M059J (cell line): ENCODE results near the gene TPST1. TPM values are rescaled to one million over a fixed set of nuclear protein-coding genes. Genes with fewer than 3 reads are reported as not detected.
"Not testable (repeated sequence)": the region's sequence is repeated elsewhere in the genome, so short reads cannot be mapped to it uniquely, and the experiment has no call there.

Experiments
- DNase-seq: peaks from one replicate; pipeline ENCODE4 v3.0.0-alpha.2; 2012; ENCODE audit warnings: low read depth
- total RNA-seq: library from RNA; depleted of rRNA; stranded (reverse); fragments of >200 nt; shearing (Covaris generic); gene quantifications from 2 replicates; pipeline ENCODE4 v1.2.3, GENCODE V29; 2014

The TPST1 gene
- total RNA-seq, 1 experiment from 2014 or later = 61.0 TPM

DNA sequence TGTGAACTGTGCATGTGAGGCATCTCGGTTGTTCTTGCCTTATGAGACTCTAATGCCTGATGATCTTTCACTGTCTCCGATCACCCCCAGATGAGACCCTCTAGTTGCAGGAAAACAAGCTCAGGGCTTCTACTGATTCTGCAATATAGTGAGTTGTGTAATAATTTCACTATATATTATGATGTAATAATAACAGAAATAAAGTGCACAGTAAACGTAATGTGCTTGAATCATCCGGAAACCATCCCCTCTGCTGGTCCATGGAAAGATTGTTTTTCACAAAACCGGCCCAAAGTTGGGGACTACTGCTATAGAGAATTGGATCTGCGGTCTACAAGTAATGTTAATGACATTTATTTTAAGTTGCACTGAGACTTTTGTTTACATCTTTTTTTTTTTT, 126.7 kb downstream of the TPST1 start:
- no peak for DNase-seq

GRCh38 chr7:66333443-66333842, 128.3 kb downstream of the TPST1 start:
- no peak for DNase-seq

DNA sequence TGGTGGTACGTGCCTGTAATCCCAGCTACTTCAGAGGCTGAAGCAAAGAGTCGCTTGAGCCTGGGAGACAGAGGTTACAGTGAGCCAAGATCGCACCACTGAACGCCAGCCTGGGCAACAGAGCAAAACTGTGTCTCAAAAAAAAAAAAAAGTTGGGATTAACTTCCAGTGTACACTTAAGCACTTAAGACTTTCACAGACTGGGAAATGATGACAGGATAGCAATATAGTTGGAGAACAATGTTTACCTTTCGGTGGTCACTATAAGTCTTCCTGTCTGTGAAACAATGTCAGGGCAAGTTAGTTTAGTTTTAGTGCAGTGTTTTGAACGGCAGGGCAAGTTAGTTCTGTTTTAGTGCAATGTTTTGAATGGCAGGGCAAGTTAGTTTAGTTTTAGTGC, 130.2 kb downstream of the TPST1 start:
- DNase-seq = no peak

GRCh38 chr7:66336760-66337159, 131.6 kb downstream of the TPST1 start:
- DNase-seq = no peak

GRCh38 chr7:66339141-66339540, 134.0 kb downstream of the TPST1 start:
- no peak for DNase-seq

DNA sequence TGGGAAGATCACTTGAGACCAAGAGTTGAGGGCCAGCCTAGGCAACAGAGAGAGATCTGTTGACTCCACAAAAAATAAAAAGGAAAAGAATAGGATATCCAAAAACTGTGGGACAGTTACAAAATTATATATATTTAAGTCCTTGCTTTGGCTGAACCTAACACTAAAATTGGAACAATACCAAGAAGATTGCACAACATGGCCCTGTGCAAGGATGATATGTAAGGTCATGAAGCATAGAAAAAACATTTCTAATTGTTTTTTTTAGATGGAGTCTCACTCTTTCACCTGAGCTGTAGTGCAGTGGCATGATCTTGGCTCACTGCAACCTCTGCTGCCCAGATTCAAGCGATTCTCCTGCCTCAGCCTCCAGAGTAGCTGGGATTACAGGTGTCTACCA, 139.0 kb downstream of the TPST1 start:
- peak; percentile 48 for DNase-seq

DNA sequence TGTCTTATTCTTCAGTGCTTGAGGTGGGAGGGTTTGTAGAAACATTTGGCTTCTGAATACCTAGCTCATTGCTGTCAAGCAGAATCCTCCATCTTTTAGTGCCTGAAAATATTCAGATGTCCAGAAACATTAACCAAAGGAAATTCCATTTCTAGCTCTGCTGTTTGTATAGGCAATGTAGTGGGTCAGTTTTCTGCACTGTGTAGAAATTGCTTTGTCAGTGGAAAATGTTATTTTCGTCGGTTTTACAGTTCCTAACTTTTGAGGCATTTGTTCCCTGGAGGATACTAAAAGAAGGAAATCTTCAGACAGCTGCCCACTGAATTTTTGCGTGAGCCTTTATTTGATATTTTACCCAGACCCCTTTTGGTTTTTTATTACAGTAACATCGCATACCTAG, 143.4 kb downstream of the TPST1 start:
- DNase-seq = no peak

DNA sequence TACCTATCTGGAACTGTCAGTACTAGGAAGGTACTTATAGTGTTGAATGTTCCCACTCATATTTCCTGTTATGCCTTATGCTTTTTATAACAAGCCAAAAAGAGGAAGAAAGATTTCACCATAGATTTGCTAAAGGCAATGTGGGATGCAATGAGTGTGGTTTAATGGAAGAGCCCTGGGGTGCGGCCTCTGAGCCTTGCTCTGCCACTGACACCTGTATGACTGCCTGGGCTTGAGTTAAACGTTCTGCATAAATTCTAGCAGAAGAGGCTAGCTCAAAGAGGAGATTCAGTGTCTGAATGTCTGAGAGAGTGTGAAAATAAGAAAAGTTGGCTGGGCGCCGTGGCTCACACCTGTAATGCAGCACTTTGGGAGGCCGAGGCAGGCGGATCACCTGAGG, 143.8 kb downstream of the TPST1 start:
- no peak for DNase-seq

DNA sequence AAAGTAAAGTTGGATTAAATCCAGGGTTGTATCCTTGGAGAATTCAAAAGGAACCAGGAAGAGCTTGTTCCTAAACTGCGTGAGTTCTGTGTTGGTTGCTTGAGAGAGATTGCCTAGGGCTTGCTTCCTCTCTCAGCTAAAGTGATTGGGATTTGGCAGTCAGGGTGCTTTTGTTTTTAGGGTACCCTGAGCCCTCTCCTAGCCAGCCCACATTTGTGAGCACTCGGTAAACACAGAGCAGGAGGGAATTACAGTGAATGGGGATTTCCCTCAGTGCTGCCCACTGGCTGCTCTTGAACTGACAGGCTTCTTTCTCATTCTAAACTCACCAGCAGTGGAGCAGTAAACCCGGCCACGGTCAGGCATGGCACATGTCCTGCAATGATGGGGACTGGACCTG, 146.9 kb downstream of the TPST1 start:
- no peak for DNase-seq

- DNase-seq = peak; percentile 52
These were observed 148.4 kb downstream of the TPST1 start for GRCh38 chr7:66353547-66353946.

GRCh38 chr7:66355756-66356155, 150.6 kb downstream of the TPST1 start:
- DNase-seq = no peak

- DNase-seq = peak; percentile 21
These were observed 151.2 kb downstream of the TPST1 start for GRCh38 chr7:66356277-66356721.

- DNase-seq = no peak
These were observed 152.0 kb downstream of the TPST1 start for GRCh38 chr7:66357087-66357486.

DNA sequence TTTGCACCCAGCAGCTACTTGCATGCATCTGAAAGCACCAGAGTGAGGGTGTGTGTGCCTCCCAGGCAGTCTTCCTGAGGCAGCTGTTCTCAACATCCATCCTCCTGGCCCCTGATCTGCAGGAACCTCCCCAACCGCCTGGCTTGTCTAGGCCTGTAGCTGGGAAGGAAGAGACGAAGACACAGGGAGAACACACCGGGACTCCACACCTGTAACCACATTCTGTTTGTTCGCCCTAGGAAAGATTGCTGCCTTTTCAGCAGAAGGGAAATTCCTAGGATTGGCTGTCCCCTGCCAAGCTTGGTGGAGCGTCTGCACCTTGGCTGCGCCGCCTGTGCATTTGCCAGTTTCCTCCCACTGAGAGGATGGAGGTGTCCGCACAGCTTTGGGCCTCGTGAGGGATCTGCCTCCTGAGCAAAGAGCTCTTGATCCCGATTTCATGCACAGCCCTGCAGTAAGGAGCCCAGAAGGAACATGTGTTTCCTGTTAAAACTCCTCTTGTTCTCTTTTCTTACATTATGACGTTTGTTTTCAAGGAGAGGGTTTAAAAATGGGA, 154.6 kb downstream of the TPST1 start:
- no peak for DNase-seq

- no peak for DNase-seq
These were observed 157.0 kb downstream of the TPST1 start for GRCh38 chr7:66362136-66362535.

DNA sequence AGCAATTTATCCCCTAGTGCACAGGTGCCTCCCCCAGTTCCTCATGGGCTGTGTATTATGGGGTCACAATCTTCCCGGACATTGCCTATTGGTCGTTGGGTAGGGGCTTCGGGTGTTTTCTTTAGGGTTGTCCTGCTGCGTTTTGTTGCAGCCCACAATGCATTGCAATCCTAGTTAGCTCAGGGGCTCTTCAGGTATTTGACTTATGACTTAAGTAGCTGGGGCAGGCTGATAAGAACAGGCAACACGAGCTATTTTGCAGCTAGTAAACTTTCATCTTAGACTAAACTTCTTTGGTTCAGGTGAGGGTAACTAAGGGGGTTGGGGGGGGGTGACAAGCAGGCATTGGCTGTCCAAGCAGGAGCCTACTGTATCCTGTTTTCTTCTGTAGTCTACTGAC, 158.5 kb downstream of the TPST1 start:
- DNase-seq = no peak

DNA sequence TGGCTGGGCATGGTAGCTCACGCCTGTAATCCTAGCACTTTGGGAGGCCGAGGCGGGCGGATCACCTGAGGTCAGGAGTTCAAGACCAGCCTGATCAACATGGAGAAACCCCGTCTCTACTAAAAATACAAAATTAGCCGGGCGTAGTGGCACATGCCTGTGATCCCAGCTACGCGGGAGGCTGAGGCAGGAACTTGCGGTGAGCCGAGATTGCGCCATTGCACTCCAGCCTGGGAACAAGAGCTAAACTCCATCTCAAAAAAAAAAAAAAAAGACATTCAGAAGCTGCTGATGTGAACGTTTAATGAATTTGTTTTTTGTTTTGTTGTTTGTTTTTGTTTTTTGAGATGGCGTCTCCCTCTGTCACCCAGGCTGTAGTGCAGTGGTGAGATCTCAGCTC, 159.9 kb downstream of the TPST1 start:
- not testable (repeated sequence) for DNase-seq

DNA sequence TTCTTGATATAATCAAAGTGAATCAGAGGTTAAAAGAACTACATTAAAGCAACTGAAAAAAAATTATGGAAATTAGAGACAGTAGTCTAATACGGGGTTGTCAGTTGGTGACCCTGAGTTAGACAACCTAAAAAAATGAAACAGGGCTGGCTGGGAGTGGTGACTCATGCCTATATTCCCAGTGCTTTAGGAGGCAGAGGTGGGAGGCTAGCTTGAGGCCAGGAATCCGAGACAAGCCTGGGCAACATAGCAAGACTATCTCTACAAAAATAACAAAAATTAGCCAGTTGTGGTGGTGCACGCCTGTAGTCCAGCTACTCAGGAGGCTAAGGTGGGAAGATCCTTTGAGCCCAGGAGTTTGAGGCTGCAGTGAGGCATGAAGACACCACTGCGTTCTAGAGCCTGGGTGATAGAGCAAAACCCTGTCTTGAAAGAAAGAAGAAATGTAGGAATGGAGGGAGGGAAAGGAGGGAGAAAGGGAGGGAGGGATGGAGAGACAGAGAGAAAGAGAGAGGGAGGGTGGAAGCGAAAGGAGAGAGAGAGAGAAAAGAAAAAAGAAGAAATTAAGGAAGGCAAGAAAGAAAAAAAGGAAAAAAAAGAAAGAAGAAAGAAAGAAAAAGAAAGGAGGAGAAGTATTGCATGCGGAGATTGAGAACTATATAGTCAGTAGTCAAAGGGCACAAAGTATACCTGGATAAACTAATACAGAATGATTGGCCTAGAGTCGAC, 166.1 kb downstream of the TPST1 start:
- DNase-seq = peak; percentile 33

DNA sequence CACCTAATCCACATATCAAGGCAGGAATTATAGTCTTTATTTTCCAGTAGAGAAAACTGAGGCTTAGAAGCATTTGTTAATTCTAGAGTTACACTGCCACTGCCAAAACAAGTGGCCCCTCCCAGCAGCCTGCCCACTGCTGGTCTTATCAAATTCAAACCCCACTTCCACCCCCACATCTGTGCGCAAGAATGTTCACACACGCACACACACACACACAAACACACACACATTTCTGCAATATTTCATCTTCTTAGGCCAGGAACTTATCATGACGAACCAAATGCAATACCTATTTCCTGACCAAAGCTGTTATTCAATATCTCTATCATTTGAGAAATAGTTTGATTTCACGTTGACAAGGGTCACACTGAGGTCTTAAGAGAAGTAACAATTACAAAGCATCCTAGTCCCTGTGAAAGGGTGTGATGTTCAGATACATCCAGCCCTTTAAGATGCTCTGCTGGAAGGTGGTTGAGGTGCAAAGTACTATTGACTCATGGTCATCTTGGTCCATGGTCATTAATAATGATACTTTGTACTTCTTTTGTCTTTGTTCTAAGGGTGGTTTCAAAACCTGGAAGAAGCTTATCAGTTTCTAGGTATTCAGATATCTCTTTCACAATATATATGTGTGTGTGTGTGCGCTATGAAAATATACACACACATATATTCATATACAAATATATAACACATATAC, 169.2 kb downstream of the TPST1 start:
- not testable (repeated sequence) for DNase-seq

DNA sequence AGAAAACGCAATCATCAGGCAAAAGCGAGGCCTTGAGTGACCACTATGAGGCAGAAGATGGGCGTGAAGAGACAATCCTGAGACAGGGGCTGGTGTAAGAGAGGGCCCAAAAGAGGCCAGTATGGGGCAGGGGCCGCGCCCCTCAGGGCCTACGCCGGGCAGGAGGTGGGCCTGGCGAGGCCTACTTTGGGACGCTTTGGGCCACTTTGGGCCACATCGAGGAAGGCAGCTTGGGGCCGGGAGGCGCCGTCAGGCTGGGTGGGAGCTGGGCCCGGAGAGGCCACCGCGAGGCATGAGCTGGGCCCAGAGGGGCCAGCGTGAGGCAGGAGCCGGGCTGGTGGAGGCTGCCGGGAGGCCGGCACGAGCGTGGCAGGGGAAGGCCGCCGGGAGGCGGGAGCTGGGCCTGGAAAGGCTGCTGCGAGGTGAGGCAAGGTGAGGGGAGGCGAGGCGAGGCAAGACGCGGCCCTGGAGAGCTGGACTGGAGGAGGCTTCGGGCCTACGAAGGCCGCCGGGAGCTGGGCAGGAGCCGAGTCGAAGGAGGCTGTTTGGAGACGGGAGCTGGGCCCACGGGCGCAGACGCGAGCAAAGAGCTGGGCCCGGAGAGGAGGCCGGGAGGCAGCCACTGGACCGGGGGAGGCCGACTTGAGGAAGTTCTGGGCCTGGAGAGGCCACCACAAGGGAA, 171.3 kb downstream of the TPST1 start:
- no peak for DNase-seq

GRCh38 chr7:66377045-66377444, 171.9 kb downstream of the TPST1 start:
- DNase-seq = no peak

GRCh38 chr7:66377714-66378113, 172.6 kb downstream of the TPST1 start:
- DNase-seq = no peak
